K562 (cell line): Measurements from ENCODE around the gene KCNK3.

Experiments
- CHD2 ChIP-seq: IDR thresholded peaks from 2 replicates; pipeline ENCODE4 v1.6.1; 2011; ENCODE audit warnings: low read depth, low read length
- CHD4 ChIP-seq: fragments of 200-600 bp; sonication (generic); IDR thresholded peaks from 3 replicates; pipeline ENCODE4 v1.6.1; 2012; ENCODE audit warnings: low read depth, mild to moderate bottlenecking, mixed read lengths, low read length, inconsistent platforms; ENCODE audit not compliant: insufficient read depth, insufficient replicate concordance, poor library complexity, severe bottlenecking
- CTCF ChIP-seq, 3 experiments: IDR thresholded peaks in 2 of 3; conservative IDR thresholded peaks in 1 of 3; 2 replicates each; pipeline ENCODE4 v1.5.1; 2011 to 2012; ENCODE audit warnings: low read length in 3 of 3, mild to moderate bottlenecking in 3 of 3, control low read depth in 2 of 3, improper control_type of control experiment in 1 of 3, inconsistent platforms in 1 of 3, low read depth in 1 of 3, mixed read lengths in 1 of 3, moderate library complexity in 1 of 3; ENCODE audit not compliant: insufficient read depth in 2 of 3
- POLR2A ChIP-seq: fragments of 450-650 bp; conservative IDR thresholded peaks from 2 replicates; pipeline ENCODE4 v1.6.1; 2016
- SPI1 ChIP-seq: IDR thresholded peaks from 2 replicates; pipeline ENCODE4 v1.6.1; 2011; ENCODE audit warnings: low read depth, low read length, control low read depth, borderline replicate concordance
- ZFP36 ChIP-seq: fragments of 150-350 bp; IDR thresholded peaks from 2 replicates; pipeline ENCODE4 v1.6.1; 2018; ENCODE audit warnings: low read length, low read depth; ENCODE audit not compliant: partially characterized antibody
- ZNF124 ChIP-seq: sonication (generic); formaldehyde crosslinking; IDR thresholded peaks from 2 replicates; pipeline ENCODE4 v1.8.1; 2022; ENCODE audit warnings: missing genetic modification reagents
- ZNF444 ChIP-seq: fragments of 250-450 bp; sonication (Bioruptor Pico); IDR thresholded peaks from 2 replicates; pipeline ENCODE4 v1.4.0; 2020; ENCODE audit warnings: mild to moderate bottlenecking, moderate library complexity

- no peak for TF ChIP-seq CTCF (IDR thresholded peaks at IDR 0.05 in 2 of 3, conservative IDR thresholded peaks at IDR 0.05 in 1 of 3; ENCODE audit: insufficient read depth in 2 of 3, low read depth in 1 of 3, low read length in 3 of 3)
- no peak for TF ChIP-seq CHD4
- no peak for TF ChIP-seq ZFP36
- no peak for TF ChIP-seq ZNF124
- no peak for TF ChIP-seq ZNF444 (CRISPR knock-in tag)
- no peak for TF ChIP-seq POLR2A
- TF ChIP-seq SPI1: no peak
- no peak for TF ChIP-seq CHD2
These were observed 23.4 kb upstream of the KCNK3 start for GRCh38 chr2:26668856-26669750.
